H1 (cell line): ENCODE results near the gene ITSN1. TPM values are rescaled to one million over a fixed set of nuclear protein-coding genes. Genes with fewer than 3 reads are reported as not detected.
A peak's percentile ranks its signal among the peaks of the same experiment; 100 is the strongest.

Experiments
- CTCF ChIA-PET: fragments of 300-600 bp; sonication (Branson Sonifier 250); formaldehyde crosslinking; loops from one replicate; lab custom pipeline; 2021; ENCODE audit not compliant: partially characterized antibody; lab: Charles Lee
- POLR2A ChIA-PET: fragments of 300-600 bp; sonication (Branson Sonifier 250); formaldehyde crosslinking; loops from one replicate; lab custom pipeline; 2021; ENCODE audit warnings: inconsistent platforms; ENCODE audit not compliant: partially characterized antibody; lab: Charles Lee
- DNase-seq, 2 experiments: peaks; one replicate each; pipeline versions ENCODE4 v3.0.0 to v3.0.0-alpha.2; 2010 to 2022; ENCODE audit warnings: low spot score in 2 of 2, low read depth in 1 of 2, mixed read lengths in 1 of 2
- FAIRE-seq: peaks from 2 replicates; lab custom pipeline; 2011; peaks lifted over from hg19 to GRCh38; lab: Jason Lieb, UNC
- H2AFZ ChIP-seq: 2 replicates; pipeline ENCODE4 v1.8.1; 2012; ENCODE audit warnings: low read length, inconsistent platforms
- H2AK5ac ChIP-seq: 2 replicates; pipeline ENCODE4 v1.6.1; 2013; ENCODE audit warnings: low read depth, low read length
- H2BK120ac ChIP-seq: replicated peaks from 2 replicates; pipeline ENCODE3; 2013; ENCODE audit warnings: low read depth, low read length, inconsistent platforms
- H2BK12ac ChIP-seq: 2 replicates; pipeline ENCODE4 v1.6.1; 2013; ENCODE audit warnings: low read depth, low read length
- H2BK15ac ChIP-seq: 2 replicates; pipeline ENCODE4 v1.6.1; 2013; ENCODE audit warnings: low read length
- H2BK20ac ChIP-seq: 2 replicates; pipeline ENCODE4 v1.6.1; 2013; ENCODE audit warnings: low read length
- H2BK5ac ChIP-seq: 2 replicates; pipeline ENCODE4 v1.6.1; 2013; ENCODE audit warnings: low read depth, low read length
- H3K14ac ChIP-seq: 2 replicates; pipeline ENCODE4 v1.6.1; 2013; ENCODE audit warnings: inconsistent platforms; ENCODE audit not compliant: insufficient read length
- H3K18ac ChIP-seq: 2 replicates; pipeline ENCODE4 v1.6.1; 2013; ENCODE audit warnings: low read length; ENCODE audit errors: extremely low read depth
- H3K23ac ChIP-seq: 2 replicates; pipeline ENCODE4 v1.6.1; 2013; ENCODE audit warnings: inconsistent platforms; ENCODE audit not compliant: insufficient read length
- H3K23me2 ChIP-seq: 2 replicates; pipeline ENCODE4 v1.6.1; 2013; ENCODE audit warnings: low read depth, low read length
- H3K27ac ChIP-seq: 2 replicates; pipeline ENCODE4 v1.6.1; 2011; ENCODE audit warnings: low read depth, low read length, inconsistent platforms
- H3K27me3 ChIP-seq, 4 experiments: replicated peaks in 1 of 4; 1 replicate in 1 of 4; 2 replicates in 3 of 4; pipeline versions ENCODE4 v1.6.1 to v1.8.1; 2011 to 2013; ENCODE audit warnings: low read length in 3 of 4, mild to moderate bottlenecking in 3 of 4, inconsistent platforms in 2 of 4, mixed read lengths in 2 of 4, moderate library complexity in 1 of 4; ENCODE audit not compliant: control insufficient read depth in 3 of 4, insufficient read depth in 3 of 4; ENCODE audit errors: extremely low read depth in 1 of 4
- H3K36me3 ChIP-seq, 4 experiments: 2 replicates each; pipeline versions ENCODE4 v1.6.1 to v1.8.1; 2011 to 2013; ENCODE audit warnings: mild to moderate bottlenecking in 4 of 4, low read length in 3 of 4, moderate library complexity in 2 of 4, control low read depth in 1 of 4, inconsistent platforms in 1 of 4; ENCODE audit not compliant: insufficient read depth in 4 of 4, control insufficient read depth in 2 of 4
- H3K4ac ChIP-seq: replicated peaks from 2 replicates; pipeline ENCODE3; 2013; ENCODE audit warnings: low read length, low read depth, mixed read lengths, inconsistent platforms; ENCODE audit not compliant: insufficient read length
- H3K4me1 ChIP-seq, 4 experiments: replicated peaks in 1 of 4; 1 replicate in 1 of 4; 2 replicates in 3 of 4; pipeline versions ENCODE4 v1.6.1 to v1.8.1; 2011 to 2013; ENCODE audit warnings: low read length in 3 of 4, inconsistent platforms in 2 of 4, mixed read lengths in 1 of 4; ENCODE audit not compliant: insufficient read depth in 4 of 4, control insufficient read depth in 3 of 4
- H3K4me2 ChIP-seq, 2 experiments: 2 replicates each; pipeline versions ENCODE4 v1.6.1 to v1.8.1; 2011 to 2013; ENCODE audit warnings: low read depth in 2 of 2, low read length in 2 of 2, control low read depth in 1 of 2, inconsistent platforms in 1 of 2, mild to moderate bottlenecking in 1 of 2; ENCODE audit not compliant: insufficient read depth in 1 of 2
- H3K4me3 ChIP-seq, 4 experiments: fragments of 200-600, 300-600 bp in 1 of 4; sonication (generic), shearing (Covaris generic), sonication (Bioruptor Twin) in 1 of 4; 2 replicates each; pipeline versions ENCODE4 v1.5.1 to v1.8.1; 2011 to 2016; ENCODE audit warnings: low read length in 4 of 4, low read depth in 3 of 4, control low read depth in 2 of 4, inconsistent platforms in 2 of 4, mild to moderate bottlenecking in 2 of 4, mixed read lengths in 1 of 4, moderate library complexity in 1 of 4; ENCODE audit not compliant: insufficient read depth in 2 of 4; ENCODE audit errors: extremely low read depth in 1 of 4
- H3K56ac ChIP-seq: replicated peaks from 2 replicates; pipeline ENCODE3; 2013; ENCODE audit warnings: low read depth, mild to moderate bottlenecking, mixed read lengths, low read length, inconsistent platforms; ENCODE audit not compliant: insufficient read length
- H3K79me1 ChIP-seq: 2 replicates; pipeline ENCODE4 v1.6.1; 2013; ENCODE audit warnings: low read depth, low read length, control low read depth
- H3K79me2 ChIP-seq, 2 experiments: 2 replicates each; pipeline versions ENCODE4 v1.6.1 to v1.8.1; 2012 to 2013; ENCODE audit warnings: low read length in 2 of 2, mild to moderate bottlenecking in 2 of 2, inconsistent platforms in 1 of 2; ENCODE audit not compliant: insufficient read depth in 2 of 2, control insufficient read depth in 1 of 2
- H3K9ac ChIP-seq, 4 experiments: replicated peaks in 1 of 4; 1 replicate in 1 of 4; 2 replicates in 3 of 4; pipeline versions ENCODE4 v1.6.1 to v1.8.1; 2011 to 2013; ENCODE audit warnings: low read depth in 3 of 4, low read length in 3 of 4, control low read depth in 2 of 4, mild to moderate bottlenecking in 2 of 4, moderate library complexity in 2 of 4, inconsistent platforms in 1 of 4; ENCODE audit errors: extremely low read depth in 1 of 4
- H3K9me3 ChIP-seq, 2 experiments: 2 replicates each; pipeline versions ENCODE4 v1.6.1 to v1.8.1; 2012 to 2013; ENCODE audit warnings: mild to moderate bottlenecking in 2 of 2, moderate library complexity in 2 of 2, control low read depth in 1 of 2, inconsistent platforms in 1 of 2, low read depth in 1 of 2, low read length in 1 of 2, mixed read lengths in 1 of 2; ENCODE audit not compliant: insufficient read depth in 2 of 2
- H4K20me1 ChIP-seq, 2 experiments: replicated peaks in 1 of 2; 2 replicates each; pipeline versions ENCODE3 to v1.8.1; 2011 to 2013; ENCODE audit warnings: inconsistent platforms in 2 of 2, low read length in 2 of 2, mild to moderate bottlenecking in 1 of 2; ENCODE audit not compliant: insufficient read depth in 2 of 2, control insufficient read depth in 1 of 2
- H4K5ac ChIP-seq: 2 replicates; pipeline ENCODE4 v1.6.1; 2013; ENCODE audit warnings: low read length, low read depth, mixed read lengths, inconsistent platforms; ENCODE audit not compliant: insufficient read length
- H4K8ac ChIP-seq: 2 replicates; pipeline ENCODE4 v1.8.0; 2013; ENCODE audit warnings: mild to moderate bottlenecking, moderate library complexity, low read length, inconsistent platforms; ENCODE audit not compliant: insufficient read depth; ENCODE audit errors: extremely low read depth
- H4K91ac ChIP-seq: replicated peaks from 2 replicates; pipeline ENCODE3; 2013; ENCODE audit warnings: low read length, mixed read lengths, inconsistent platforms; ENCODE audit not compliant: insufficient read length
- ATF2 ChIP-seq: IDR thresholded peaks from 2 replicates; pipeline ENCODE4 v1.6.1; 2012; ENCODE audit warnings: low read length, inconsistent platforms
- BACH1 ChIP-seq: IDR thresholded peaks from 2 replicates; pipeline ENCODE4 v1.6.1; 2012; ENCODE audit warnings: low read length, improper control_type of control experiment
- CEBPB ChIP-seq: IDR thresholded peaks from 2 replicates; pipeline ENCODE4 v1.6.1; 2012; ENCODE audit warnings: low read depth, low read length
- CHD1 ChIP-seq: IDR thresholded peaks from 2 replicates; pipeline ENCODE4 v1.6.1; 2012; ENCODE audit warnings: low read depth, low read length, improper control_type of control experiment
- E2F6 ChIP-seq: IDR thresholded peaks from 2 replicates; pipeline ENCODE4 v1.6.1; 2012; ENCODE audit warnings: inconsistent platforms
- EGR1 ChIP-seq: IDR thresholded peaks from 2 replicates; pipeline ENCODE4 v1.6.1; 2011; ENCODE audit warnings: low read depth, low read length, borderline replicate concordance
- HDAC2 ChIP-seq, 2 experiments: fragments of 300-600 bp in 1 of 2; sonication (generic) in 1 of 2; IDR thresholded peaks; 2 replicates each; pipeline ENCODE4 v1.6.1; 2011 to 2012; ENCODE audit warnings: low read depth in 2 of 2, low read length in 2 of 2, mild to moderate bottlenecking in 2 of 2, moderate library complexity in 2 of 2, borderline replicate concordance in 1 of 2, inconsistent platforms in 1 of 2
- MAFK ChIP-seq: IDR thresholded peaks from 2 replicates; pipeline ENCODE4 v1.6.1; 2012; ENCODE audit warnings: low read depth, mild to moderate bottlenecking, improper control_type of control experiment, low read length
- SRF ChIP-seq: IDR thresholded peaks from 2 replicates; pipeline ENCODE4 v1.6.1; 2011; ENCODE audit warnings: mild to moderate bottlenecking, low read depth, low read length, moderate library complexity
- TAF1 ChIP-seq: IDR thresholded peaks from 2 replicates; pipeline ENCODE4 v1.6.1; 2011; ENCODE audit warnings: mild to moderate bottlenecking, low read depth, low read length
- TCF12 ChIP-seq: IDR thresholded peaks from 2 replicates; pipeline ENCODE4 v1.6.1; 2011; ENCODE audit warnings: low read depth, mild to moderate bottlenecking, low read length
- WGBS, 2 experiments: shearing (Covaris generic) in 1 of 2; methylation state at CpG; one replicate each; pipeline versions ENCODE4 v1.1.6 to v1.1.7; 2013 to 2015; ENCODE audit warnings: low lambda C conversion rate in 2 of 2, mixed read lengths in 2 of 2, inconsistent platforms in 1 of 2, low coverage in 1 of 2, missing lambda C conversion rate in 1 of 2; ENCODE audit not compliant: insufficient replicate concordance in 2 of 2, insufficient coverage in 1 of 2, insufficient read length in 1 of 2; ENCODE audit errors: extremely low coverage in 1 of 2, missing lambda C conversion rate in 1 of 2; 5-methylcytosine and 5-hydroxymethylcytosine counted together
- polyA plus RNA-seq, 7 experiments: library from polyadenylated mRNA; depleted of rRNA in 3 of 7; stranded (reverse) in 5 of 7; unstranded in 2 of 7; fragments of >200 nt in 5 of 7; fragments of 200-250 nt in 2 of 7; gene quantifications; 1 replicate in 5 of 7; 2 replicates in 1 of 7; 4 replicates in 1 of 7; pipeline versions ENCODE4 v1.2.1 to v1.2.3, GENCODE V29; 2011 to 2013; ENCODE audit warnings: missing spikeins in 2 of 7, mixed read lengths in 2 of 7
- total RNA-seq: library from RNA; stranded (reverse); fragmentation: NEBNext Ultra II Directional; extraction: Animal tissue kit (Norgen Biotek cat#: 25700); gene quantifications from 2 replicates; pipeline ENCODE4 v1.2.1, GENCODE V29; 2021

Gene ITSN1
- total and polyA plus RNA-seq, 2 of the 8 experiments (the other 6 are each of a cell fraction or from before 2014, with no cell fraction given) = 60.8 to 78.1 TPM

- H3K4me1 ChIP-seq = no peaks in the 10 kb centered on the region
- no peak overlapping the region for H4K91ac ChIP-seq
- 95% methylated on average over 17 of the region's 17 CpGs; no CpG with 5 or more reads in 1 of the 2 experiments for WGBS, 2 experiments
- H3K4ac ChIP-seq = no peak overlapping the region
- FAIRE-seq (no peak), DNase-seq (no peak)
- H2BK120ac ChIP-seq = no peak overlapping the region
- no peak overlapping the region for H3K18ac ChIP-seq
- no peak overlapping the region for H3K23ac ChIP-seq
- no peak overlapping the region for H3K4me3 ChIP-seq
- H3K4me2 ChIP-seq = no peak overlapping the region
- H3K14ac ChIP-seq = no peak overlapping the region
- no peak overlapping the region for H3K27ac ChIP-seq
- no peaks in the 10 kb centered on the region for H3K23me2 ChIP-seq
- H3K9ac ChIP-seq = no peak overlapping the region
- H2BK5ac ChIP-seq = no peak overlapping the region
- no peaks in the 10 kb centered on the region for H3K27me3 ChIP-seq
- CTCF ChIA-PET = interaction anchor here (0.6 kb wide), 1 partner anchor 16 kb away, joined by 5 read pairs; no protein-coding TSS in a partner anchor
- H3K56ac ChIP-seq = no peak overlapping the region
- H2BK15ac ChIP-seq = no peak overlapping the region
- H4K5ac ChIP-seq = no peak overlapping the region
- H4K8ac ChIP-seq = 0 out of 2 replicates have a peak overlapping the region, but pooled peaks have one; percentile 36
- H2AK5ac ChIP-seq = no peak overlapping the region
- H3K9me3 ChIP-seq = no peaks in the 10 kb centered on the region
- no peaks in the 10 kb centered on the region for H3K79me1 ChIP-seq
- no peak overlapping the region for H2BK20ac ChIP-seq
- no peak overlapping the region for H2AFZ ChIP-seq
- peaks cover 6 to 38% (median 14%) of the 10 kb centered on the region in 4 experiments; a peak in 7 of 8 replicates for H3K36me3 ChIP-seq
- peaks cover 0 to 2% of the 10 kb centered on the region in 2 experiments for H4K20me1 ChIP-seq
- POLR2A ChIA-PET = no interaction called here
- no peak overlapping the region for H2BK12ac ChIP-seq
- no peaks in the 10 kb centered on the region for H3K79me2 ChIP-seq
- TF ChIP-seq CHD1 (no peak), E2F6 (no peak), BACH1 (no peak), EGR1 (no peak), TCF12 (no peak), SRF (no peak), HDAC2 (IDR thresholded peaks at IDR 0.05; ENCODE audit: borderline replicate concordance in 1 of 2, low read depth in 2 of 2, low read length in 2 of 2) (no peak), TAF1 (no peak), CEBPB (no peak), ATF2 (no peak), MAFK (no peak)
Measured at GRCh38 chr21:33831962-33832659, 189.8 kb downstream of the ITSN1 start.
